LNCAP (cell line): Measurements from ENCODE around the gene SF3A2.

Source experiments
- TF ChIP-seq, protein P1 (sequence below): fragments of 450-650 bp; IDR thresholded peaks from 2 replicates; pipeline ENCODE4 v1.5.1; 2017; ENCODE audit warnings: mild to moderate bottlenecking

The SF3A2 gene

DNA sequence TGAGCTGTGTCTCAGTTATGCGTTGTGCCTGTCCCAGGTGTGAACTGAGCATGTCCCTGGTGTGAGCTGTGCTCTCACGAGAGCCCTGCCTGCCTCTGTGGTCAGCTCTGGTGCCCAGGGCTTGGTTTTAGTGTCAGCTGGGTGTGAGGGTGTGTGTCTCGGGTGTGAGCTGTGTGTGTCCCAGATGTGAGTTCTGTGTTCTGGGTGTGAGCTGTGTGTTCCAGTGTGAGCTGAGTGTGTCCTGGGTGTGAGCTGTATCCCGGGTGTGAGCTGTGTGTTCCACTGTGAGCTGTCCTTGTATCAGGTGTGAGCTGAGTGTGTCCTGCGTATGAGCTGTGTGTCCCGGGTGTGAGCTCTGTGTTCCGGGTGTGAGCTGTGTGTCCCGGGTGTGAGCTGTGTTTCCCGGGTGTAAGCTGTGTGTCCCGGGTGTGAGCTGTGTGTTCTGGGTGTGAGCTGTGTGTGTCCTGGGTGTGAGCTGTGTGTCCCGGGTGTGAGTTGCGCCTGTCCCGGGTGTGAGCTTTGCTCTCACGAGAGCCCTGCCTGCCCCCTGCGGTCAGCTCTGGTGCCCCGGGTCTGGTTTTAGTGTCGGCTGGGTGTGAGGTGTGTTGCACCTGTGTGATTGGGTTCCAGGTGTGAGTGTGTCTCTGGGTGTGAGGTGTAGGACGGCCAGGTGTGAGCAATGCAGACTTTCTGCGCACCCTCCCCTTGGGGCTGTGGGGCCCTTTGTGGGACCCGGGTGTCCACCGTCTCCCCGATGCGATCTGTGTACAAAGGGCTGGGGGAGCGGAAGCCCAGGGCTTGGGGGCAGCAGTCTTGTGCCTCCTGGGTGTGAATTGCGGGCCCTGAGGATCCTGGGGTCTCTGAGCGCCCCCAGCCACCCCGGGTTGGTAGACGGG is 52.4 kb downstream of the SF3A2 start:
- TF ChIP-seq, protein P1, sequence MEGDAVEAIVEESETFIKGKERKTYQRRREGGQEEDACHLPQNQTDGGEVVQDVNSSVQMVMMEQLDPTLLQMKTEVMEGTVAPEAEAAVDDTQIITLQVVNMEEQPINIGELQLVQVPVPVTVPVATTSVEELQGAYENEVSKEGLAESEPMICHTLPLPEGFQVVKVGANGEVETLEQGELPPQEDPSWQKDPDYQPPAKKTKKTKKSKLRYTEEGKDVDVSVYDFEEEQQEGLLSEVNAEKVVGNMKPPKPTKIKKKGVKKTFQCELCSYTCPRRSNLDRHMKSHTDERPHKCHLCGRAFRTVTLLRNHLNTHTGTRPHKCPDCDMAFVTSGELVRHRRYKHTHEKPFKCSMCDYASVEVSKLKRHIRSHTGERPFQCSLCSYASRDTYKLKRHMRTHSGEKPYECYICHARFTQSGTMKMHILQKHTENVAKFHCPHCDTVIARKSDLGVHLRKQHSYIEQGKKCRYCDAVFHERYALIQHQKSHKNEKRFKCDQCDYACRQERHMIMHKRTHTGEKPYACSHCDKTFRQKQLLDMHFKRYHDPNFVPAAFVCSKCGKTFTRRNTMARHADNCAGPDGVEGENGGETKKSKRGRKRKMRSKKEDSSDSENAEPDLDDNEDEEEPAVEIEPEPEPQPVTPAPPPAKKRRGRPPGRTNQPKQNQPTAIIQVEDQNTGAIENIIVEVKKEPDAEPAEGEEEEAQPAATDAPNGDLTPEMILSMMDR, result no peak

DNA sequence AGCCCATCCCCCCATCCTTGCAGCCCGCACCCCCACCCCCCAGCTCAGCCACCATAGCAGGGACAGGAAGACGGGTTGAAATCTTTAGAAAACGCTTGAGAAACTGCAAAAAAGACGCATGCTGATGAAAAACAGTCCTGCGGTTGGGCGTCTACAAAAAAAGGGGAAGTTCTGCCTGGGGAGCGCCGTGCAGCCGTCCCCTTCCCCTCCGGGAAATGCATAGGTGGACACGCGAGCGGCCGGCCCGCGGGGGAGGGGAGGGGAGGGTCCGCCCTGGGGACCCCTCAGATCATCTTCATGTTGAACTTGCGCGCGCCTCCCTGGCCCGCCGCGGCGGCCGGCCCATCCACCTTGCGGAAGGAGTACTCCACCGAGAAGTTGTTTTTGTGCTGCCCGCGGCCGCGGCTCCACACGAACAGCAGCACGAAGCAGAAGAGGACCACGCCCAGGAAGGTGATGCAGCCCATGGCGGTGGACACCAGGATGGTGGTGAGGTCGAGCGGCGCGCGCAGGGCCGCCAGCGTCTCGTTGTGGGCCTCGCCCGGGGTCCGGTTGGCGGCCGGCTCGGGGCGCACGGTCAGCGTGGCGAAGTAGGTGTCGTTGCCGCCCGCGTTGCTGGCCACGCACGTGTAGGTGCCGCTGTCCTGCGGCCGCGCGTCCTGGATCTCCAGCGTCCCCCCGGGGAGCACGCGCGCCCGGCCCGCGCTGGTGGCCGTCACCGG is 53.3 kb downstream of the SF3A2 start:
- TF ChIP-seq, protein P1, result no peak

DNA sequence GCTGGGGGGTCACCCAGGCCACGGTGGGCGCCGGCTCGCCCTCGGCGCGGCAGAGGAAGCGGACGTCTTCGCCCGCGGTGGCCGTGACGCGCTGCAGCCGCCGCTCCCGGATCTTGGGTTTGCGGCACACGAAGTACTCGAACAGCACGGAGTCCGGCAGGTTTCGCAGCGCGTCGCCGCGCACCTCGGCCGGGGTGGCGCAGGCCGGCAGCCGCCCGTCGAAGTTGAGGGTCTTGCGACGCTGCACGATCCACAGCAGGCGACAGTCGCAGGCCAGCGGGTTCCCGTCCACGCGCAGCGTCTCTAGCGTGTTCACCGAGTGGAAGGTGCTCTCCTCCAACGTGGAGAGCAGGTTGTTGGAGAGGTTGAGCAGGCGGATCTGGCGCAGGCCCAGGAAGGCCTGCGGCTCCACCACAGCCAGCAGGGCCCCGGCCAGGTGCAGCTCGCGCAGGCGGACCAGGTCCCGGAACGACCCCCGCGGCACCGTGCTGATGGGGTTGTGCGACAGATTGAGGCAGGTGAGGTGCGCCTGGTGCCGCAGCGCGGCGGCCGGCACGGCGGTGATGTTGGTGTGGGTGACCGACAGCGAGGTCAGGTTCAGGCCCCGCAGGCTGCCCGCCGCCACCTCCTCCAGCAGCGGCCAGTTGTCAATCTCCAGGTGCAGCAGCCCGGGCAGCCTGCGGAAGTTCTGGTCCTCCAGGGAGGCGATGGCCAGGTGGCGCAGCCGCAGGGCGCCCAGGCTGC is 54.0 kb downstream of the SF3A2 start:
- TF ChIP-seq, protein P1, result no peak

DNA sequence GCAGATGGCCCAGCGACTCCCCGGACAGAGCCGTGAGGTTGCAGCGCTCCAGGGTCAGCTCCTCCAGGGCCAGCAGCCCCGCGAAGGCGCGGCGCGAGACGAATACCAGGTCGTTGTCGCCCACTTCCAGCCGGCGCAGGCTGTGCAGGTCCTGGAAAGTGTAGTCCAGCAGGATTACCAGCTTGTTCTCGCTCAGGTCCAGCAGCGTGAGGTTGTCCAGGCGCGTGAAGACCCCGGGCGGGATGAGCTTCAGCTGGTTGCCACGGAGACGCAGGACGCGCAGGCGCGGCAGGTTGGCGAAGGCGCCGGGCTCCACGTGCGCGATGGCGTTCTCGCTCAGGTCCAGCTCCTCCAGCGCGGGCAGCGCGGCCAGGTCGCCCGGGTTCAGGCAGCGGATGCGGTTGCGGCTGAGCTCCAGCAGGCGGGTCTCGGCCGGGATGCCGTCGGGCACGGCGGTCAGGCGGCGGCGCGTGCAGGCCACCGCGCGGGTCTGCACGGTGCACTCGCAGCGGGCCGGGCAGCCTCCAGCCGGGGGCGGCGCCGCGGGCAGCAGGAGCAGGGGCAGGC is 54.6 kb downstream of the SF3A2 start:
- TF ChIP-seq, protein P1, result no peak

DNA sequence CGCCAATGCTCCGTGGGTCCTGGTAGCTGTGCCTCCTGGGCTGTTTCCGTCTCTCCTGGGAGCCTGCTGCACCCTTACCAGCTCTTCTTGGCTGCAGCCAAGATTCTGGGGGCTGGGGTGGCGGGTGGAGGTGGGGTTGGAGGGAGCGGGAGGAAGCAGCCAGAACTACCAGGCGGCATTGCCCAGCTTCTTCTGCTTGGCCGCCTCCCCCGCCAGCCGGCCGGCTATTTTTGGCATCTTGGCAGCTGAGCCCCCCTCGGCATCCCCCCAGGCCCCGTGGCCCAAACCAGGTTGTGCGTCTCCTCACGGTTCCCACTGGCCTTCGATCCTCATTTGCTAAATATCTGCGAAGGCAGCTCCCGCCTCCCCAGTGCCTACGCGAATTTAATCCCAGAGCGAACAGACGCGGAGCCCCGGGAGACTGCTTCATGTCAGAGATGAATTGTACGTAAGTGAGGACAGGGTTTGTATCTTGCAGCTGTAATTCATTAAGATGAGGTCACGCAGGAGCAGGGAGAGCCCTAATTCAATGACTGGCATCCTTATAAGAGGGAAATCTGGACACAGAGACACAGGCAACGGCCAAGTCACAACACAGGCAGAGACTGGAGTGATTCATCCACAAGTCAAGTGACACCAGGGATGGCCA is 58.2 kb downstream of the SF3A2 start:
- TF ChIP-seq, protein P1, result no peak

DNA sequence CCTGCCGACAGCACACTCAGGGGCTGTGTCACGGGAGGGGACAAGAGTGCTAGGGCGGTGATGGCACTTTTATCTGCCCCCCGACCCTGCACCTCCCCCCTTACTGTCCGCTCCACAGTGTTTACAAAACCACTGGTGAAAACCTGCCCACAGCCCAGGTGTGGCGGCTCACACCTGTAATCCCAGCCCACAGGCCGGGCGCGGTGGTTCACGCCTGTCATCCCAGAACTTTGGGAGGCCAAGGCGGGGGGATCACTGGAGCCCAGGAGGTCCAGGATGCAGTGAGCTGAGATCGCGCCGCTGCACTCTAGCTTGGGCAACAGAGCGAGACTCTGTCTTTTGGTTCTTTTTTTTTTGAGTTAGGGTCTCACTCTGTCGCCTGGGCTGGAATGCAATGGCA is 59.5 kb downstream of the SF3A2 start:
- TF ChIP-seq, protein P1, result no peak
